OCI-LY7 (cell line): Measurements from ENCODE around the gene MLF1. TPM values are rescaled to one million over a fixed set of nuclear protein-coding genes. Genes with fewer than 3 reads are reported as not detected.

Experiments
- Bru-seq: library from RNA; stranded (reverse); fragments of 400-500 nt; gene quantifications from one replicate; lab custom pipeline; 2021; lab: Mats Ljungman, UMichigan
- BruChase-seq, 2 experiments: library from RNA; stranded (reverse); fragments of 400-500 nt; gene quantifications; one replicate each; lab custom pipeline; 2021; lab: Mats Ljungman, UMichigan
- BruUV-seq: library from RNA; stranded (reverse); fragments of 400-500 nt; replicated peaks from 2 replicates; lab custom pipeline; 2021; lab: Mats Ljungman, UMichigan
- CTCF ChIA-PET: fragments of 300-600 bp; sonication (Branson Sonifier 250); formaldehyde crosslinking; loops from one replicate; lab custom pipeline; 2022; ENCODE audit warnings: antibody characterized with exemption; ENCODE audit not compliant: unreplicated experiment; lab: Charles Lee
- POLR2A ChIA-PET: fragments of 300-600 bp; sonication (Branson Sonifier 250); formaldehyde crosslinking; loops from one replicate; lab custom pipeline; 2022; ENCODE audit warnings: antibody characterized with exemption; lab: Charles Lee
- DNase-seq: peaks from one replicate; pipeline ENCODE4 v3.0.0-alpha.2; 2015; ENCODE audit warnings: low spot score
- H2AFZ ChIP-seq: fragments of 200-600 bp; sonication (generic), shearing (Covaris generic); 2 replicates; pipeline ENCODE4 v1.6.1; 2014; ENCODE audit warnings: mild to moderate bottlenecking, antibody characterized with exemption, low read length, moderate library complexity
- H3K27ac ChIP-seq: fragments of 200-600 bp; sonication (generic); 2 replicates; pipeline ENCODE4 v1.5.1; 2014; ENCODE audit warnings: mixed run types, low read depth, mild to moderate bottlenecking, moderate library complexity, low read length, inconsistent platforms; ENCODE audit not compliant: poor library complexity, severe bottlenecking
- H3K36me3 ChIP-seq: fragments of 200-600 bp; sonication (generic); 2 replicates; pipeline ENCODE4 v1.6.1; 2014; ENCODE audit warnings: mild to moderate bottlenecking, antibody characterized with exemption, low read length, moderate library complexity, mixed read lengths; ENCODE audit not compliant: insufficient read depth
- H3K4me1 ChIP-seq: fragments of 200-600 bp; sonication (generic); 2 replicates; pipeline ENCODE4 v1.5.1; 2014; ENCODE audit warnings: mild to moderate bottlenecking, low read length; ENCODE audit not compliant: insufficient read depth, poor library complexity, severe bottlenecking
- H3K4me2 ChIP-seq: fragments of 200-600 bp; sonication (generic); 2 replicates; pipeline ENCODE4 v1.6.1; 2014; ENCODE audit warnings: mild to moderate bottlenecking, low read length
- H3K4me3 ChIP-seq: fragments of 200-600 bp; sonication (generic); 2 replicates; pipeline ENCODE4 v1.5.1; 2014; ENCODE audit warnings: mild to moderate bottlenecking, low read depth, low read length; ENCODE audit not compliant: poor library complexity, severe bottlenecking
- H3K79me2 ChIP-seq: fragments of 200-600 bp; sonication (generic); 2 replicates; pipeline ENCODE4 v1.6.1; 2016; ENCODE audit warnings: low read depth, mild to moderate bottlenecking, low read length, moderate library complexity, mixed read lengths; ENCODE audit not compliant: insufficient read depth
- H3K9me2 ChIP-seq: fragments of 200-600 bp; sonication (generic); 2 replicates; pipeline ENCODE4 v1.6.1; 2016; ENCODE audit warnings: mild to moderate bottlenecking, low read length, mixed read lengths; ENCODE audit not compliant: insufficient read depth
- H3K9me3 ChIP-seq: fragments of 200-600 bp; sonication (generic); 2 replicates; pipeline ENCODE4 v1.6.1; 2014; ENCODE audit warnings: mild to moderate bottlenecking, mixed run types, low read length, mixed read lengths
- H4K20me1 ChIP-seq: fragments of 200-600 bp; sonication (generic); 2 replicates; pipeline ENCODE4 v1.6.1; 2014; ENCODE audit warnings: mild to moderate bottlenecking, antibody characterized with exemption, low read length, moderate library complexity, mixed read lengths; ENCODE audit not compliant: insufficient read depth
- EZH2phosphoT487 ChIP-seq: fragments of 200-600 bp; sonication (generic); IDR thresholded peaks from 2 replicates; pipeline ENCODE4 v1.6.1; 2018; ENCODE audit warnings: low read depth, borderline replicate concordance, mild to moderate bottlenecking, mixed run types, antibody characterized with exemption, low read length, moderate library complexity, mixed read lengths
- intact Hi-C: fragments of 100-400 bp; cut with micrococcal nuclease; formaldehyde crosslinking; loops from one replicate; pipeline ENCODE4 v1.10.0; 2022; ENCODE audit not compliant: unreplicated experiment
- long read RNA-seq: library from polyadenylated mRNA; stranded (forward); transcript quantifications from one replicate; pipeline ENCODE4 v2.0.0, GENCODE V29; 2022
- total RNA-seq, 2 experiments: library from RNA; depleted of rRNA in 1 of 2; stranded (reverse); fragments of >200 nt in 1 of 2; shearing (Covaris generic) in 1 of 2; gene quantifications; 2 replicates each; pipeline ENCODE4 v1.2.3, GENCODE V29; 2014 to 2022
- TF ChIP-seq, protein P1 (sequence below): fragments of 200-600 bp; sonication (generic); conservative IDR thresholded peaks from 2 replicates; pipeline ENCODE4 v1.5.1; 2014; ENCODE audit warnings: mild to moderate bottlenecking, antibody characterized with exemption, low read length, moderate library complexity, mixed read lengths

Gene MLF1, protein sequence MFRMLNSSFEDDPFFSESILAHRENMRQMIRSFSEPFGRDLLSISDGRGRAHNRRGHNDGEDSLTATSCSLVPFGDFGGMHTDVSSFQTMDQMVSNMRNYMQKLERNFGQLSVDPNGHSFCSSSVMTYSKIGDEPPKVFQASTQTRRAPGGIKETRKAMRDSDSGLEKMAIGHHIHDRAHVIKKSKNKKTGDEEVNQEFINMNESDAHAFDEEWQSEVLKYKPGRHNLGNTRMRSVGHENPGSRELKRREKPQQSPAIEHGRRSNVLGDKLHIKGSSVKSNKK
- total RNA-seq (2014; rRNA removed; shearing (Covaris generic)) (not detected in 2 replicates), total RNA-seq (2022) (not detected in 2 replicates), Bru-seq, nascent RNA (percentile 14 among the genes with signal in this experiment), BruChase-seq, experiment 1, labeled RNA remaining after a 6-hour chase (percentile 4 among the genes with signal in this experiment), BruChase-seq, experiment 2, labeled RNA remaining after a 2-hour chase (percentile 15 among the genes with signal in this experiment)
- long read RNA-seq, partial matches to known transcripts = 0 of 1 reads
- long read RNA-seq, other reads (novel, unspliced or antisense) = 1 of 1 reads

DNA sequence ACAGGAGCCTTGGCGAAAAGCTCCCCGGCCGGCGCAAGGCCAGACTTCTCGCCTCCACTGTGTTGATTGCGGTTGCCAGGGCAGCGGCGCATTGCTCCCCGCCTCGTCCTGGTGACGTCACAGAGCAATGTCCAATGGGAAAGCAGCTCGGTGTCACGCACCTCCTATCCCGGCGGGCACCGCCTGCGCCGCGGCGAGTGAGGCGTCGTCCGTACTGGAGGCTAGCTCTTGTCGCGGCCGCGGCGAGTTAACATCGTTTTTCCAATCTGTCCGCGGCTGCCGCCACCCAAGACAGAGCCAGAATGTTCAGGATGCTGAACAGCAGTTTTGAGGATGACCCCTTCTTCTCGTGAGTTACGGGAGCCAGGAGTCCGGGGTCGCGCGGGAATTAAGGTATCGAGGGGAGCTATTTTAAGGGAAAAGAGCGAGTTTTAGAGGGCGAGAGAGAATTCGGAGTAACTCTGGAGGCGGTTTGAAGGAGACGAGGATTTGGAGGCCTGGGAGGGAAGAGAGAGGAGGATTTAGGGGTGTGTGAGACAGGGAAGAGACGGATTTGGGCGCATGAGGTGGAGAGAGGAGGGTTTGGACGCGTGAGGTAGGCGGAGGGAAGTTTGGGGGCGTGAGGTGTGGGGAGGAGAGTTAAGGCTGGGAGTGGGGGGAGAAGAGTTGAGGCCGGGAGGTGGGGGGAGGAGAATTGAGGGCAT lies at the start of gene MLF1:
MLF1 (plus strand) TSS at position 196 of the 704 bp plus-strand sequence; CDS start at position 303, 107 bp downstream.
- DNase-seq = no peak
- Histone ChIP-seq H3K9me2 (no peaks in the 10 kb centered on the region), H3K36me3 (no peaks in the 10 kb centered on the region), H4K20me1 (no peaks in the 10 kb centered on the region), H3K27ac (no peak within 1 kb of the TSS), H2AFZ (no peak within 1 kb of the TSS), H3K4me2 (no peak within 1 kb of the TSS), H3K4me3 (no peak within 1 kb of the TSS), H3K9me3 (no peaks in the 10 kb centered on the region), H3K4me1 (no peaks in the 10 kb centered on the region), H3K79me2 (no peaks in the 10 kb centered on the region)
- intact Hi-C loops = no loop called here
- no peak for TF ChIP-seq EZH2phosphoT487
- TF ChIP-seq, protein P1, sequence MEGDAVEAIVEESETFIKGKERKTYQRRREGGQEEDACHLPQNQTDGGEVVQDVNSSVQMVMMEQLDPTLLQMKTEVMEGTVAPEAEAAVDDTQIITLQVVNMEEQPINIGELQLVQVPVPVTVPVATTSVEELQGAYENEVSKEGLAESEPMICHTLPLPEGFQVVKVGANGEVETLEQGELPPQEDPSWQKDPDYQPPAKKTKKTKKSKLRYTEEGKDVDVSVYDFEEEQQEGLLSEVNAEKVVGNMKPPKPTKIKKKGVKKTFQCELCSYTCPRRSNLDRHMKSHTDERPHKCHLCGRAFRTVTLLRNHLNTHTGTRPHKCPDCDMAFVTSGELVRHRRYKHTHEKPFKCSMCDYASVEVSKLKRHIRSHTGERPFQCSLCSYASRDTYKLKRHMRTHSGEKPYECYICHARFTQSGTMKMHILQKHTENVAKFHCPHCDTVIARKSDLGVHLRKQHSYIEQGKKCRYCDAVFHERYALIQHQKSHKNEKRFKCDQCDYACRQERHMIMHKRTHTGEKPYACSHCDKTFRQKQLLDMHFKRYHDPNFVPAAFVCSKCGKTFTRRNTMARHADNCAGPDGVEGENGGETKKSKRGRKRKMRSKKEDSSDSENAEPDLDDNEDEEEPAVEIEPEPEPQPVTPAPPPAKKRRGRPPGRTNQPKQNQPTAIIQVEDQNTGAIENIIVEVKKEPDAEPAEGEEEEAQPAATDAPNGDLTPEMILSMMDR = no peak
- CTCF ChIA-PET = no interaction called here
- POLR2A ChIA-PET = no interaction called here
- no TSS peak for BruUV-seq

DNA sequence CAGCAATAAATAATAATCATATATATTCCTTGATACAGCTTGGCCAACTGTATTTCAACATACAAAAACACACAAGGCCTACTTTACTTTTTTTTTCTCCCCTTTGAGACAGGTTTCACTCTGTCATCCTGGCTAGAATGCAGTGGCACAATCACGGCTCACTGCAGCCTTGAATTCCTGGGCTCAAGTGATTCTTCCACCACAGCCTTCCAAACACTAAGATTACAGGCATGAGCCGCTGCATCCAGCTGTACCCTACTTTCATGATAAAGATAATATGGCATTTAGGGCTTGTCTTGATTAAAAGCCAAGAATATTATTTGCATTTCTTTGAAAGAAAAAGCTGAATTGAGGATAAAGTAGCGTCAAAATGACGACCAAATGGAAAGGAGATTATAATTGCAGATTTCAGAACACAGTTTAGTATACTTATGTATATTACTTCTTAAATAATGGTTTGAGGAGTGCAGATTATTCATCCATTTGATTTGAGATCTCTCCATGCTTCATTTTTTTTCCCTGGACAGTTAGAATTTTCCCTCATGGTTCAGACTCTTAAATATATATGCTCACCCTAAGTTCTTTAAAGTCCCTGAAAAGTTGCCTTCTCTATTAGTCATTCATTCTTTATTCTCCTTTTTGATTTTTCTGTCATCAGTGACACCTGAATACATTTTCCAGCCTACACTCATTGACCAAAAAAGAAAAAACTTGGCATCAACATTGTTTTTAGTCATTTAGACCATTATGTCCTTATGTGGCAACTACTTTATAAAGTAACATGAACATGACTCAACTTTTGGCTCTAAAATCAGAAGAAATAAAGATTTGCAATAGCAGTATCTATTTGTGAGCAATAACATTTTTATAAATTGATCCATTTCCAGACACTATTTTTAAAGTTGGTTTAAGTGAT lies 48.5 kb upstream of the MLF1 start:
- Histone ChIP-seq H3K27ac (no peak overlapping the region), H3K4me1 (no peaks in the 10 kb centered on the region), H3K9me3 (no peaks in the 10 kb centered on the region), H2AFZ (no peak overlapping the region), H3K36me3 (no peaks in the 10 kb centered on the region), H3K79me2 (no peaks in the 10 kb centered on the region), H3K4me2 (no peak overlapping the region), H3K4me3 (no peak overlapping the region), H3K9me2 (no peaks in the 10 kb centered on the region), H4K20me1 (no peaks in the 10 kb centered on the region)
- ChIA-PET POLR2A (interaction anchor here (0.6 kb wide), 1 partner anchor 88 kb away, joined by 3 read pairs; no protein-coding TSS in a partner anchor), CTCF (no interaction called here)
- no peak for TF ChIP-seq EZH2phosphoT487
- TF ChIP-seq, protein P1 = no peak
- no peak for DNase-seq
- no TSS peak for BruUV-seq
- intact Hi-C loops = no loop called here
